ENCODE measurements around the gene TIMMDC1. TPM values are rescaled to one million over a fixed set of nuclear protein-coding genes. Genes with fewer than 3 reads are reported as not detected.
A peak's percentile ranks its signal among the peaks of the same experiment; 100 is the strongest.

TIMMDC1 gene
- total RNA-seq, 1 donor from 2014 or later: 98.8 TPM

GRCh38 chr3:119555929-119556328 is 57.6 kb downstream of the TIMMDC1 start:
- H3K27me3 Mint-ChIP-seq (ENCODE audit: unreplicated experiment): peaks cover 10% of the 10 kb centered on the region
- no peaks in the 10 kb centered on the region for H3K9me3 Mint-ChIP-seq (ENCODE audit: unreplicated experiment)
- DNase-seq (ENCODE audit: extremely low spot score, unreplicated experiment): no peak
- no peaks in the 10 kb centered on the region for H3K36me3 Mint-ChIP-seq (ENCODE audit: unreplicated experiment)
- H3K27ac Mint-ChIP-seq (ENCODE audit: unreplicated experiment): no peak overlapping the region
- no peaks in the 10 kb centered on the region for H3K4me1 Mint-ChIP-seq (ENCODE audit: unreplicated experiment)
- H3K4me3 Mint-ChIP-seq (ENCODE audit: unreplicated experiment): no peak overlapping the region
- TF ChIP-seq, protein P1, sequence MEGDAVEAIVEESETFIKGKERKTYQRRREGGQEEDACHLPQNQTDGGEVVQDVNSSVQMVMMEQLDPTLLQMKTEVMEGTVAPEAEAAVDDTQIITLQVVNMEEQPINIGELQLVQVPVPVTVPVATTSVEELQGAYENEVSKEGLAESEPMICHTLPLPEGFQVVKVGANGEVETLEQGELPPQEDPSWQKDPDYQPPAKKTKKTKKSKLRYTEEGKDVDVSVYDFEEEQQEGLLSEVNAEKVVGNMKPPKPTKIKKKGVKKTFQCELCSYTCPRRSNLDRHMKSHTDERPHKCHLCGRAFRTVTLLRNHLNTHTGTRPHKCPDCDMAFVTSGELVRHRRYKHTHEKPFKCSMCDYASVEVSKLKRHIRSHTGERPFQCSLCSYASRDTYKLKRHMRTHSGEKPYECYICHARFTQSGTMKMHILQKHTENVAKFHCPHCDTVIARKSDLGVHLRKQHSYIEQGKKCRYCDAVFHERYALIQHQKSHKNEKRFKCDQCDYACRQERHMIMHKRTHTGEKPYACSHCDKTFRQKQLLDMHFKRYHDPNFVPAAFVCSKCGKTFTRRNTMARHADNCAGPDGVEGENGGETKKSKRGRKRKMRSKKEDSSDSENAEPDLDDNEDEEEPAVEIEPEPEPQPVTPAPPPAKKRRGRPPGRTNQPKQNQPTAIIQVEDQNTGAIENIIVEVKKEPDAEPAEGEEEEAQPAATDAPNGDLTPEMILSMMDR (IDR thresholded peaks at IDR 0.05): no peak

DNA sequence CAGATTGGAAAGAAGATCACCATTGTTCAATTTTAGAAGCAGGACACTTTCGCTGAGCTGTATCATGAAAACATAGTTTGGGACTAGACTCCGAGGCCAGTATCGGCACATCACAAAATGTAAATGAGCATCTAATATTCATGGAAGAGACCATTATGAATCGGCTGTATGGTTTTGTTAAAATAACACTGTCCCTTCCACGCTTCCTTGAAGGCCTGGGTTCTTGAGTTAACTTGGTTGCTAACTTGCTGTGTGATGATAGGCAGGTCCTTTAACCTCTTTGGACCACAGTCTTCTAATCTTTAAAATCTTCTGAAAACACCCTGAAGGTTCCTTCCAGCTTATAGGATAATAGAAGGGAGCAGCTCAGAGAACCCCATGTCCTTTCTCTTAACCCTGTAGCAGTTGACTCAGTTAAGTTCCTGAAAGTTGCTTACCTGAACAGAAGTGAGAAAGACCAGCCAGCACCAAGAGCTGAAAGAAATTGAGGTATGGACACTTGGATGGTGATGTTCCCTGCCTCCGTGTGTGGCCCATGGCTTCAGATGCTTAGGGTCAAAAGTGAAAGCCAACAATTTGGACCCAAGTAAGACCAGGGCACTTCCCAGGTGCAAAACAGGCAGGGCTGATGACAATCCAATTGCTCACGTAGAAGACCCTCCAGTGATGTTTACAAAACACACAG is 59.0 kb downstream of the TIMMDC1 start:
- H3K27me3 Mint-ChIP-seq (ENCODE audit: unreplicated experiment): peaks cover 10% of the 10 kb centered on the region
- H3K4me3 Mint-ChIP-seq (ENCODE audit: unreplicated experiment): no peak overlapping the region
- TF ChIP-seq, protein P1 (IDR thresholded peaks at IDR 0.05): no peak
- DNase-seq (ENCODE audit: extremely low spot score, unreplicated experiment): no peak
- no peaks in the 10 kb centered on the region for H3K9me3 Mint-ChIP-seq (ENCODE audit: unreplicated experiment)
- H3K4me1 Mint-ChIP-seq (ENCODE audit: unreplicated experiment): no peaks in the 10 kb centered on the region
- H3K27ac Mint-ChIP-seq (ENCODE audit: unreplicated experiment): no peak overlapping the region
- no peaks in the 10 kb centered on the region for H3K36me3 Mint-ChIP-seq (ENCODE audit: unreplicated experiment)

GRCh38 chr3:119557877-119558269 is 59.5 kb downstream of the TIMMDC1 start:
- no peak for DNase-seq (ENCODE audit: extremely low spot score, unreplicated experiment)

GRCh38 chr3:119558626-119559317 is 60.4 kb downstream of the TIMMDC1 start:
- no peaks in the 10 kb centered on the region for H3K36me3 Mint-ChIP-seq (ENCODE audit: unreplicated experiment)
- H3K27ac Mint-ChIP-seq (ENCODE audit: unreplicated experiment): no peak overlapping the region
- DNase-seq (ENCODE audit: extremely low spot score, unreplicated experiment): no peak
- peaks cover 10% of the 10 kb centered on the region for H3K27me3 Mint-ChIP-seq (ENCODE audit: unreplicated experiment)
- no peaks in the 10 kb centered on the region for H3K4me1 Mint-ChIP-seq (ENCODE audit: unreplicated experiment)
- TF ChIP-seq, protein P1 (IDR thresholded peaks at IDR 0.05): no peak
- no peaks in the 10 kb centered on the region for H3K9me3 Mint-ChIP-seq (ENCODE audit: unreplicated experiment)
- no peak overlapping the region for H3K4me3 Mint-ChIP-seq (ENCODE audit: unreplicated experiment)

More at GRCh38 chr3:119557877-119558269, 59.5 kb downstream of the TIMMDC1 start:
- no peaks in the 10 kb centered on the region for H3K4me1 Mint-ChIP-seq (ENCODE audit: unreplicated experiment)
- TF ChIP-seq, protein P1 (IDR thresholded peaks at IDR 0.05): no peak
- no peaks in the 10 kb centered on the region for H3K36me3 Mint-ChIP-seq (ENCODE audit: unreplicated experiment)
- H3K27ac Mint-ChIP-seq (ENCODE audit: unreplicated experiment): no peak overlapping the region
- H3K9me3 Mint-ChIP-seq (ENCODE audit: unreplicated experiment): no peaks in the 10 kb centered on the region
- no peak overlapping the region for H3K4me3 Mint-ChIP-seq (ENCODE audit: unreplicated experiment)
- peaks cover 10% of the 10 kb centered on the region for H3K27me3 Mint-ChIP-seq (ENCODE audit: unreplicated experiment)

DNA sequence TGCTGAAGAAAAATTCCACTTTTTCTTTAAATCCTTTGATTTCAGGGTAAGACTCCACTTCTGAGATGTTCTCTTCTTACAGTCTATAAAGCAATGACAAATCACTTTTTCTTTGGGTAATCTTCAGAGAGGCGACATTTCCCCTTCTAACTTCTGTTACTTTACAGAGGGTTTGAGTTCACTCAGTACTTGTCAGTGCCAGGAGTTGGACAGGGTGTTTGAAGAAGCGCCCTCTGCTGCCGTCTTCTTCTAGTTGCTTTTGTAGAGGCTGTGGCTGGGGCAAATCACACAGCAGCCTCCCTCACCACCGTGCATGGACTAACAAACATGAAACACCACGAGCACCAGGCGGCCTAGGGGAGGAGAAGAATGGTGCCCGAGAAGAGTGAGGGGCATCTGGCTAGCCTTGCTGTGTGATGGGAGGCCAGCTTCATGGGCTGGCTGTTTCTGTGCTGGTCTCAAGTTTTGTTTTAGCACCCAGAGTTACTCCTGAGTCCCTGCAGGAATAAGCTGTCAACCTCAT is 61.2 kb downstream of the TIMMDC1 start, which contains the start of gene CD80:
Gene CD80 (minus strand): TSS at position 174 of the 523 bp plus-strand sequence. CDS start 1,886 bp downstream, outside the sequence.
- TF ChIP-seq, protein P1 (IDR thresholded peaks at IDR 0.05): peak; percentile 48
- no peak for DNase-seq (ENCODE audit: extremely low spot score, unreplicated experiment)
- Mint-ChIP-seq H3K4me1 (ENCODE audit: unreplicated experiment) (no peaks in the 10 kb centered on the region), H3K27ac (ENCODE audit: unreplicated experiment) (no peak within 1 kb of the TSS), H3K9me3 (ENCODE audit: unreplicated experiment) (no peaks in the 10 kb centered on the region), H3K36me3 (ENCODE audit: unreplicated experiment) (no peaks in the 10 kb centered on the region), H3K27me3 (ENCODE audit: unreplicated experiment) (peaks cover 10% of the 10 kb centered on the region), H3K4me3 (ENCODE audit: unreplicated experiment) (no peak within 1 kb of the TSS)
